G401.6 (cell line): ENCODE measurements around the gene PTPN5.

Source experiments
- FAIRE-seq: peaks from 2 replicates; lab custom pipeline; 2012; peaks lifted over from hg19 to GRCh38; lab: Jason Lieb, UNC

PTPN5 gene

DNA sequence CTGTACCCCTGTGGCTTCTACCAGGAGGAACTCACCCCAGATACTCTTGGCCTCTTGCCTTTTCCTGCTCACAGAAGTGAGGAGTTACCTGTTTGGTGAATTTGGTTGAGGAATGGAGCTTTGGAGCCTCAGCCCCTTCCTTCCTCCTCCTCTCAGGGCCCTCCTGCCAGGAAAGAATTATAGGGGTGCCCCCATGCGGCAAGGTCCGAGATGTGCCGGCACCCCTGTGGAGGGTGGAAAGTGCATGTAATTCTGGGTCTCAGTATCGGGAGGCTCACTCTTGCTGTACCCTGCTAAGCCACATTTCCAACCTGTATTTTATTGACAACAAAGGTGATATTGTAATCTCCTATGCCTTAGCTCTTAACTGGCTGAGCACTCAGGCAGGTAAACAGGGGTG lies 51.9 kb downstream of the PTPN5 start:
- FAIRE-seq, result no peak

DNA sequence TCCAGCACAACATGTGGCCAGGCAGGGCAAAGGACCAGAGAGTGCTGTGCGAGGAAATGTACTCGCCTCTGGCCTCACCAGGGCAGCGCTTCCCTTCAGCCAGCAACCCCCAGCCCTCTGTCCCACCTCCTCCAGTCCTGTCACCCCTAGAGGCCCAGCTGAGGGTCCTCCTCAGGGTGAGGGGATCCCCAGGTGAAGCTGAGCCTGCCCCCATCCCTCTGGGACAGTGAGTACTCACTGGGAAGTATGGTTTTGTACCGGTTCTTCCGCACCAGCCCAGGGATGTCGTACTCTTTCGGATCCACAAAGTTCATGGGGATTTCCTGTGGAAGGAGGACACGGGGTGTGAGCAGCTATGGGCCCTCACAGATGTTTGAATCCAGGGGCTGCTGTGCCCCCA lies 54.0 kb downstream of the PTPN5 start:
- FAIRE-seq, result no peak

DNA sequence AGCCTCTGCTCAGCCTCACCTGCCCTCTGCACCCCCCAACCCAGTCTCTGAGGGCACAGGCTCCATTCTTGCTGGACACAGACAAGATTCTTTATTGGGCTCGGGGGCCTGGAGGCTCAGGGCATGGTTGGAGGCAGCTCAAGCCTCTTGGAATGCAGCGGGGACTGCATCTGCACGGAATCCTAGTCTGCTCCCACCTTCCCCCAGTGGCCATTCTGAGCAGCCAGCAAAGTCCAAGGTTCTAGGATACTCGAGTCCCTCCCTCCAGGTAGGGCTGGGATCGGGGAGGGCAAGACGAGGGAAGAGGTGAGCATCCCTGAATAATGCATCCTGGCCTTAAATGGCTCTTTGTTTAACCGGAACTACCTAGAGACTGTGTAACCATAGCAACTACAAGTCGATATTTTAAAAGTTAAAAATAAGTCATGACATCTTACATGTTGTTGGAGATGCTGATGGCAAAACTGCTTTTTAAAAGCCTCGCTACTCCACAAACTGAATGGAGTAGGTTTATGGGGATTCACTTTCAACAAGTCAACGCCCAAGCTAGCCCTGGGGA lies 54.9 kb downstream of the PTPN5 start:
- FAIRE-seq, result no peak

DNA sequence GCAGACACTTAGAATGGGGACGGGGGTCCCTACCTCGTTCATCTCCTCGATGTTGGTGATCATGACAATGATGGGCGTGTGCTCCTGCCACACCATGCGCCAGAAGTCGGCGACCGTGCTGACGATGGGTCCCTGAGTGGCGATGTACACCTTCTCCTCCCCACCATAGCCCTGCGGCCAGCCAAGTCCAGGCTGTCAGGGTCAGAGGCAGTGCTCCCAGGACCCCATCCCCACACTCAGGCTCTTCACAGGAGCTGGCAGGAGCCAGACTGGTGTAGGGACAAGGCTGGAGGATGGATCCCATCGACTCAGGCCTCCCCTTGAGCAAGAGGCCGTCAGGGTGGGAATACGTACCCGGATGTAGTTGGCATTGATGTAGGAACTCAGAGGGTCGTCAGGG lies 58.4 kb downstream of the PTPN5 start:
- no peak for FAIRE-seq

DNA sequence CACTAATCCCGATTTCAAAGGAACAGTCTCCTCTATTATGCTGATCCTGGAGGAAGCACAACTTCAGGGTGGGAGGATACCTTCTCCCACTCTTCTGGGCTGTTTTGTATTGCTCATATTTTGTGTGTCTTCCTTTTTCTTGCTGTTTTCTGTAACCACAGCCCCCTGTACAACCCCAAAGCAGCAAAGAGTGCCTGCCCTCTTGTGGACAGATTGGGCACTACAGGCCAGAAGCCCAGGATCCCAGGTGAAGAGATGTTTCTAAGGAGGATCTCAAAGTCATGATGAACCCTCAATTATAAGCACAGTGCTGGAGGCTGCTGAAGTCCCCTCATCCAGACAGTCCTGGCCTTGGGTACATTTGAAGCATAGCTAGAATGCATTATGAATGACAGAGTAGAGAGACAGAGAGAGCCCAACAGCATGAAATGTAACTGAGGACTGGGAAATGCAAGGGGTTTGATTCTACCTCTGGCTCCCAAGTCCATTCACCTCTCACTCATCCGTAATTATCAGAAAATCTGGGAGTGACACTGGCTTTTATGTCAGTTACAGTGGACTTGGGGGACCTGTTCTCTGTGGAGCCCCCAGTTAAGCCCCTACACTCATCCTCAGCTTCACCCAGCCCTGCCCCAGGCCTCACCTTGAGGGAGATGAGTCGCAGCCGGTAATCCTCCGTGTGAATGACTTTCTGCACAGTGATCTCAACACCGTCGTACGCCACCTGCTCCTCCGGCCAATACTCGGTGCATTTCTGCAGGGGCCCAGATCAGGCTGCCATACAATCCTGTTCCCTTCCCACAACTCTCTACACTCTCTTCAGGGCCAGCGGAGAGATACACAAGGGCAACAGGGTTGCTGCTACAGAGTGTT lies 59.4 kb downstream of the PTPN5 start:
- FAIRE-seq, result peak; percentile 65

DNA sequence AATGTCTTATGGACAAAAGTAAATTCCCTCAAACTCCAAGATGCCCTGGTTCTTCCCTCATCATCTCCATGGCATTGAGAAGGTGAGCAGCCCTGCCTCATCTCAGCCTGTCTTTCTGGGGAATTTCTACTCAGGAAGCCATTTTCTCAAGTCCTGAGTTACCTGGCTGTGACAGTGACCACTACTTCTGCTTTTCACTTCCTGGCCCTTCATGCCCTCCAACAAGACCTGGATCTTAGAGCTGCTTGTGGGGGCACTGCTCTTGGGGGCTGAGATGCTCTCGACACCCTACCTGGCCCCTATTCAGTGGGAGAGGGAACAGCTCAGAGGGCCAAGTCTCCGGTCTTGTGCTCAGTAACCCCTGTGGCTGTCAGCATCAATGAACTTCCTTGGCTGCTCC lies 60.2 kb downstream of the PTPN5 start:
- FAIRE-seq, result no peak

DNA sequence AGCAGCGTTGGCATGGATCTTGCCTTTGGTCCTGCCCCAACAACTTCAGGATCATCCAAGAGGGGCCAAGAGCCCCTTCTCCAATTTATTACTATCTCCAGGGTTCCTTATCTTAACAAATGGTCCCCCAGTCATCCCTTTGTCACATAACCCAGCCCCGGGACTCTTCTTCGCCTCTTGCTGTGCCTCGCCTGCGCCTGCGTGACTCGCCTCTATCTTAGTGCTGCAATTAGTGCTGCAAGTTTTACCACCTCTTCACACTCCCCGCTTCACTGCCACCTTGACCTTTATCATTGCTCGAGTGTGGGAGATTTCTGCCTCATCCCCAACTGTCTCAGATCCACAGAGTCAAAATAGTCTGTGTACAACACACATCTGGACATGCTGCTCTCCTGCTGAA lies 61.6 kb downstream of the PTPN5 start:
- FAIRE-seq, result no peak

DNA sequence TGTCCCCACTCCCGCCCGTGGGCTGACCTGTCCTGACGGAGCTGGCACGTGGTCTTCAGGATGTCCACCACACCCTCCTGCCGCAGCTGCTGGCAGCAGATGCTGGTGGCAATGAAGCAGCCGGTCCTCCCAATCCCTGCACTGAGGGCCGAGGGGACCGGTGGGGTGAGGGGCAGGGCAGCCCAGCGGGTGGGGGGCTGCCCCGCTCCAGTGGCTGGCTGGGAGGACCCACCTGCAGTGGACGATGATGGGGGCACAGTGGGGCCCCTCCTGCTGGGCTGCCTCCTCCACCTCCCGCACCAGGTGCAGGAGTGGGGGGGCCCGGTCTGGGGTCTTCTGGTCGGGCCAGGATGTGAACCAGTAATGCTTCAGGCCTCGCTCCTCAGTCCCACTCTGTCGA lies 62.2 kb downstream of the PTPN5 start:
- FAIRE-seq, result no peak

DNA sequence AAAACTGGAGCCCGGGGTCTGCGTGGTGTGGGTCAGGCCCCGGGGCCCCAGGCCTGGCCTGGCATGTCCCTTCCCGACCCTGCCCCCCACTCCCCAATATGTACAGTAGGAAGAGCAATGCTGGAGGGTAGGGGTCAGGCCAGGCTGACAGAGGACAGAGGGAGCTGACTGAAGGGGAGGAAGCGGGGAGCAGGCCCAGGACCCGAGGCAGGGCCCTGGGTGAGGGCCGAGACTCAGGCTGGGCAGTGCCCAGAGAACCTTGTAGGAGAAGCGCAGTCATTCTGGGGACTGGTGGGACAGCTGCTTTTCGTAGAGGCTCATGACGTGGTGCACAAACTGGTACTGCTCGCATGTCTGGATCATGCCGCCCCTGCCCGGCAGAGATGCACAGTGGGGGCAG lies 62.9 kb downstream of the PTPN5 start:
- no peak for FAIRE-seq

DNA sequence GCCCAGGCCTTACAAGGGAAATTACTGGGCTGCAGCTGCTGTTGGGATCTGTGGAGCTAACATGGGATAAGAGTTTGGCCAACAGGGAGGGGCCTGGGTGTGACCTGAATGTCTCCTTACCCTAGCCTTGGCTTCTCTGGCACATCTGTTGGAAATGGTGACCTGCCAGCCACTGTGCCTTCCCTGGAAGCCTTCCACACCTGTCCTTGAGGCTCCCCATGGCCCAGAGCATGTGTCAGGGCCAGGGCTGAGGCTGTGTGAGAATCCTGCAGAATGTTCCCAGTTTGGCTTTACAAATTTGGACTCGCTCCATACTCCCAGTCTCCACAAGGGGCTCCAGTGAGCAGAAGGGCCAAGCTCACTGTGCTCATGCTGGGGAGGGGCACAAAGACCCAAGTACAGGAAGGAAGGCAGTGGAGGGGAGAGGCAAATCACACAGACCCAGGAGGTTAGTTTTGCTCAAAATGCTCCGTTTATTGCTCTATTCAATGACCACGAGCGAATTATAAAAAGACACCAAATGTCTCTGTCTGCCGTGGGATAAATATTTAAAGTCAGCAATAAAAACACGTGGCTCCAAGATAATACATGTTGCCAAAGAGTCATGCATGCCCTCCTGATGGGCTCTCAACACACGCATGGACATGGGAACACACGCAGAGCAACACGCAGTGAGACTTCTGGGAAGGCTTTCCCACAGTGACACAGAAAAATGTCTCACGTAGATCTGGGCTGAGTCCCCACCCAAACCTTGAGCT lies 63.9 kb downstream of the PTPN5 start:
- FAIRE-seq, result no peak

DNA sequence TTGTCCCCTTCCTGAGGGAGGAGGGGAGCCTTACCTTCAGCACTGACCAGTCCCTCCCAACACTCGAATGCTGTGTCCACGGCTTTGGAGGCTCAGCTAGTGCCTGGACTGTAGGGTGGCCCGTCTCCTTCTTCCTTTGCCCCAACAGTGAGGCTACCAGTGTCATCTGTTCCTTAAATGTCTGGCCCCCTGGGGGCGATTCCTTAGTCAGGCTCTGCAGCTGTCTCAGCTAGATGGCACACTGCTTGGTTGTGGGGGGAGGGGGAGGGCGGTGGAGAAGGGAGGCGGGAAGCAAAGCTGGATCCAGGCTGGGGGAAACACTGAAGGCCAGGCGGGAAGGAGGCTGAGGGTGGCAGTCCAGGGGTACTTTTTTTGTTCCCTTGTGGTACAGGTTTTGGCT lies 65.6 kb downstream of the PTPN5 start, which contains the start of gene IGSF22:
IGSF22 (minus strand) TSS at position 149 of the 400 bp plus-strand sequence. CDS start 1,952 bp downstream, outside the sequence.
- FAIRE-seq, result no peak

DNA sequence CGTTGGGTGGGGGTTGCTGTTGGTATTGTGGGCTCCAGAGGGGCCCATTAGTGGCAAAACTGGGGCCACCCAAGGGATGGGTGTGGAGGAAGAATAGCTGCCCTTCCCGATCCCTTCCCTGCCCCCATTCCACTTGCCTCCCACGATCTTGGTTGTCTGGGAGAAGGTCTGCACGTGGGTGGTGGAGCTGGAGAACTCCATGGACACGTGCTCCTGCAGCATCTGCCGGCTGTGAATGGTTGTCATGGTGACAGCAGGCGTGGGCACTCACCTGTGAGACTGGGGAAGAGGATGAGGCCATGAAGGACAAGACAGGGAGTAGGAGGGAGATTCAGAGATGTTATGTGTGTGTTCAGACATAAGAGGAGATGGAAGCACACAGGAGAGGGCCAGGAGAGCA lies 67.6 kb downstream of the PTPN5 start:
- no peak for FAIRE-seq

DNA sequence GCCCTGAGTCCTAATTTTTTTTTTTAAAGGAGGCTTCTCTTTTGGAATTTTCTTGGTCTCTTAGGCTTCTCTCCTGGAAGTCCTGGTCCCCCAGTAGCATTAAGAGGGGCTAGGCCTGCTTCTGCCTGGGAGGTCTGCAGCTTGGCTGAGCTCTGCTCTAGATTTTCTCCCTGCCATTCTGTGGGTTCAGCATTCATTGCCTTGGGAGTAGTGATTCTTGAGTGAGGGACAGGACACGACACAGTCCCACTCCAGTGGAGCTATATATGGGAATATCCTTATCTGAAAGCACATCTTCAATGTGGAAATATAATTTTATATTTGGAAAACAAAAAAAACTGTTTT lies 69.3 kb downstream of the PTPN5 start:
- no peak for FAIRE-seq

DNA sequence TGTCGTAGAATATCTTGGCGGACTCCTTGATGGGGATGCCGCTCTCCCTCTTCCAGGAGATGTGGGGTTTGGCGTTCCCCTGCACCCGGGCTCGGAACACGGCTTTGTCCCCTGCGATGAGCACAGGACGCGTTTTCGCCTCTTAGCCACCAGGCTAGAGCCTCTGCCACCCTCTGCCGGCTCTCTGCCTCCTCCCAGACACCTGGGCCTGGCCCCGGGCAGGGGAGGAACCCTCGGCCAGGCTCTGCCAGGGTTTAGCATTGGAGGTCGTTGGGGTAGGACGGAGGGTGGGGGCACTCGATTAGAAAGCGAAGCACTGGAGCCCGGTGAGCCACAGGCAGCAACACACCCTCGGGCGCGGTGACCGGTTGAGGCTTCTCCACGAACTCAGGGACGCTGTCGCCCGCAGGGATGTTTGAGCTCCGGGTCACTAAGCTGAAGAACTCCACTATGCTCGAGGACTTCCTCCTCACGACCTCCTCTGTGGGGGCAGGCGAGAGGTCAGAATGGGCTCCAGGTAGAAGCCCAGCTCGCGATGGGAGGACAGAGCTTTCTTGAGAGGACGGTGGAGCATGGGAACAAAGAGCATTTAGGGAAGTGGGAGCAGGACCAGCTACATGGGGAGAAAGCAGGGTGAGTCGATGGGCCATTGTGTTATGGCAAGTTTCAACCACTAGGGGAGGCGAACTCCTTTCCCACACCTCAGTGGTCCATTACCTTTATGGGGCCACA lies 69.9 kb downstream of the PTPN5 start:
- FAIRE-seq, result no peak

DNA sequence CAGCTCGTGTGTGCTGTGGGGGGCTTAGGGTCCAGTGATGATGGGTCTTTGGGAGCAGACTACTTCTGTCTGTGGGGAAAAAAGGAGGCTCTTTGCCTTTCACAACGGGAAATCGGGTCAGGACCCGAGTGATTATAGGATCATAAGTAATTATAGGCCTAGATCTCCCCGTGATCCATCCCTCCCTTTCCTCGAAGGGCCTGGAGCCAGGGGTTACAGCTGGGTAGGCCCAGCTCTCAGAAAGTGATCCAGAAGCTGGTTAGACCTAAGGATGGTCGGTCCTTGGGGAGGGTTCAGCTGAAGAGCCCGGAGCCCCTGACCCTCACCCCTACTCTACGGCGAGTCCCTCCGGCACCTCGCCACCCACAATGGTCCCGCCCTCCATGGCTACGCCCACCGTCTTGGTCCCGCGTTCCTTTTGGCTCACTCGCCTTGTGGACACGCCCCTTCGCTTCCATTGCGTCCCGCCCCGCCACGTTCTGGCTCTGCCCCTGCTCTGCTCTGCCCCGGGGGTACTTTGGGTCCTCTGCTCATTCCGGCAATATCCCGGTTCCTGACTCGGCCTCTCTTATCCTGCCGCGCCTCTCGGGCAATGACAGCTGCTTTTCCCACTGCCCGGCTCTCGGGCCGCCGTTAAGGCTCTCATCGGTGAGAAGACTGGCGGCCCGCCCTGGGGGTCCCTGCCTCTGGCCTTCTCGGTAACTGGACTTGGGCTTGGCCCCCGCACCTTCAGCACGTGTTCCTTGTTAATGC lies 70.6 kb downstream of the PTPN5 start:
- no peak for FAIRE-seq

DNA sequence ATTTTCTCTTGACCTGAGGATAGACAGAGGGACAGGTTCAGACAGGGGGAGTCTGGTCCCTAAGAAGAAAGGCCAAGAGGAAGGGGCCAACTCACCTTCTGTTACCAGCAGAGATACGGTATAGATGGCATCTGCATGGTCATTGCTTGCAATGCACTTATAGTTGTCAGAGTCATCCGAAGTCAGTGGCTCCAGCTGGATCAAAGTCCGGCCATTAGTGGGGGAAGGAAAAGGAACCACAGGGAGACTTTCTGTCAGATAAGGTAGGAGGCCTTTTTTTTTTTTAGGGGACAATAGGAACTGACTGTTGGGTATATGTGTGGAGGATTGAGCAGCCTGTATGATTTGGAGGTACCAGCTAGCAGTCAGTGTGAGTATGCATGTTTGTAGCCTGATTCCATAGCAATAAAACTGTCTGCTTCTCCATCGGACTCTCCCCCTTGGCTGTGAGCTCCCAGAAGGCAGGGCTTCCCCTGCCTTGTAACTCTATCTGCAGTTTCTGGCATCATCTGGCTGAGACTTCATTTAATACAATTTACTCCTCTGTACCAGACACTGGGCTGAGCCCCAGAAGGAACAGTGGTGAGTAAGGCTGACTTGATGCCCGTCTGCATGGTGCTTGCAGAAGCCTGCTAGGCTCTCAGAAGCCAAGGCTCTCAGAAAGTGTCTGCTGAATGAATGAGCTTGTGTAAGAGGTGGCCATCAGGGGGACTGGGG lies 71.3 kb downstream of the PTPN5 start:
- FAIRE-seq, result no peak

DNA sequence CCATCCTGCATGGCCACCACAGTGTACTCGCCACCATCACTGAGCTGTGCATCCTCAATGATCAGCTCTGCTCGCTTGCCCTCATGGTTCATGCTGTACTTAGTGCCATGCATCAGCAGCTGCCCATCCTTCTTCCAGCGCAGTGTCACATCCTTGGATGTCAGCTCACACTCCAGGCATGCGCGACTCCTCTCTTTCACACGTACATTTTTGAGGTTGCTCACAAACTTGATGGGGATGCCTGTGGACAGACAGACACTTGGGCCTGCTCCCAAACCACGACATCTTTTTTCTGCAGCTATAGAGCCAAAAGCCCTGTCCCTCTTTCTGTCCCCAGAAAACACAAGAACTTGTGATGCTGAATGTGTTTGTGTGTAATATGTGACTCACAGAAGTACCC lies 76.1 kb downstream of the PTPN5 start:
- no peak for FAIRE-seq

DNA sequence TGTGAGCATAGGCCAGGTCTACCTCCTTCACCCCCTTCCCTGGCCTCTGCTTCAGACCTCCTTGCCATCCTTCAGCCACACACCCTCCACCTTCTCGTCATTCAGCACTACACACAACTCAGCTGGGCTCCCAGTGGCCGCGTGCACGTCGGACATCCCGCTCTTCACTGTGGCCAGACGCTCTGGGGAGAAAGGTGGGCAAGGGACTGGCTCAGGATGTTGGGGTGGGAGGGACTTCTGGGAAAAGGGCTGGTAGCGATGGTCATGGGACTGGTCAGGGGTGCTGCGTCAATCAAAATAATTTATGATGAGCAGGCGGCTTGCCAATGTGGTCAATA lies 77.2 kb downstream of the PTPN5 start:
- no peak for FAIRE-seq

DNA sequence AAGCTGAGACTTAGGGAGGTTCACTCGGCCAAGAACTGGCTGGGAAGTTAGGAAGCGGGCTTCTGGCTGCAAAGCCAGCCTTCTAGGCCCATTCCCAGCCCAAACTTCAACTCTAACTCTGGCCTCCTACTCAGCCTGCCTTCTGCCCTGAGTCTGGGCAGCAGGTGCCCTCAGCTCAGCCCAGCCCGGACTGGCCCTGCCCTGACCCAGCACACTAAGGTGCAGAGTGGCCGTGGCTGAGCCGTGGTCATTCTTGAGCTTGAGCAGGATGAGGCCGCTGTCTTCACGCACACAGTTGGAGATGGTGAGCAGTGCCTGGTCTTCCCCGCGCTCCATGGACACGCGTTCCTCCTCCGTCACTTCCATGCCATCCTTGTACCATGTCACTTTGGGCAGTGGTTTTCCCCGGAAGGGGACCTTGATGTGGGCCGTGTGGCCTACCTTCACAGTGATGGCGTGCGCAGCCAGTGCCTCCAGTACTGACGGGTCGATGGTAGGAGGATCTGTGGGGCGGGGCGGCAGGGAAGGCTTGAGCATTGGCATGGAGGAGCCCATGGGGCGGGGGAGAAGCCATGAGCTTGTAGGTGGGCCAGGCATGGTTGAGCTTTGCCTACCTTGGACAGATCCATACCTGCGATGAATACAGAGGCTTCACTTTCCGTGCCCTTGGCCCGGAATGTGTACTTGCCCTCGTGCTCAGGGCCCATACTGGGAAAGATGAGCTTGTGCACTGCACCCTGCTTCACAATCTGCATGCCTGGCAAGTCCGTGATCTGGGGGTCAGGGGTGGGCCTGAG lies 77.8 kb downstream of the PTPN5 start:
- no peak for FAIRE-seq

DNA sequence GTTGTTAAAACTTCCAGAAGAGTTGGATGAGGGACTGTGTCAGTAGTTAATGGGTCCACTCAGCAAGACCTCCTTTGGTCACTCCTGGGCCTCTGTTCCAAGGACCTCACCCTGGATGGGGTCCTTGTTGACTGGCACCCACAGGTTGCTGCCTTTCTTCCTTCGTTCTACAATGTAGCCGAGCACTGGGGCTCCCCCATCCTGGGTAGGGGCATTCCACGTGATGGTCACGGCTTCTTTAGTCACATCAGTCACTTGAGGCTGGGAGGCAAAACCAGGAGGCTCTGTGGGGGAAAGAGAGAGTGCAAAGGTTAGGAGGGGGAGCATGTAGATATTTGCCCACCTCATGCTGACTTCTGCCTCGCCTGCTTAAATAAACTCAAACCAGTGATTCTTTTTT lies 81.1 kb downstream of the PTPN5 start:
- no peak for FAIRE-seq

DNA sequence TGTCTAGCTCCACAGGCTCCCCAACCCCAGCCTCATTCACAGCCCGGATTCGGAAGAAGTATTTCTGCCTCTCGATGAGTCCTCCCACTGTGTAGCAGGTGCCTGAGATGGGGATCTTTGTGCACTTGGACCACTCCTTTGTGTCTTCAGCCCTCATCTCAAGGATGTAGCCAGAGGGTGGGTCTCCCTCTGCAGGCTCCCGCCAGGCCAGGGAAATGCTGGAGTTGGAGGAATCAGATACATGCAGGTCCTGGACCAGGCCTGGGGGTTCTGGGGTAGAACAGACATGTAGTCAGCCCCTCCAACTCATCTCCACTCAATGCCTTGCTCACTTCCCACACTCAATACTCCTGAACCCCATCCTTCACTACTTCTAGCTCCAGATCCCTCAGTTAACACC lies 82.2 kb downstream of the PTPN5 start:
- no peak for FAIRE-seq
